Measurements from ENCODE around the gene HK1.
"Not testable (repeated sequence)": the region's sequence is repeated elsewhere in the genome, so short reads cannot be mapped to it uniquely, and the experiment has no call there.

Gene HK1

DNA sequence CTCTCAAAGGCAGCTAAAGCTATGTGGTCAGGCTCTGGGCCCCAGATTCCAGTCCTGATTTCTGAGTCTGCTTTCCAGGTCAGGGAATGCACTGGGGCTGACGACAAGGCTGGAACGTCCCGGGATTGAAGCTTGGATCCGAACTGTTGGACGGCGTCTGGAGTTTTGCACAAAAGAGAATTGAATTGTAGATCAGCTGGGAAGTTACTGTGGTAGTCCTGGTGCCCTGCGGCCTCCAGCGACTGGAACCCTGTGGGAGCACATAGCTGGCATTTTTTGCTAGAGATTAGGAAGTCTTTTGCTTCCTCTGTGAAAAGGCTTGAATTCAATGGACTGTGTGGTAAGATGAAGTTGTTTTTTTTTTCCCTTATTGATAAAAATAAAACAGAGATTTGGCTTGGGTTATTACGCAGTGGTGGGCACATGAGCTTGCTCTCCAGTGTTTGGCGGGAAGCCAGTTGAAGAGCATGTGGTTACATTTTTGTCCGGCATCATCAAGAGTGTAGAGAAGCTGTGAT is at the start of gene HK1:
Gene HK1 (plus strand): TSS at position 51 of the 518 bp plus-strand sequence.
- DNase-seq, result no peak

DNA sequence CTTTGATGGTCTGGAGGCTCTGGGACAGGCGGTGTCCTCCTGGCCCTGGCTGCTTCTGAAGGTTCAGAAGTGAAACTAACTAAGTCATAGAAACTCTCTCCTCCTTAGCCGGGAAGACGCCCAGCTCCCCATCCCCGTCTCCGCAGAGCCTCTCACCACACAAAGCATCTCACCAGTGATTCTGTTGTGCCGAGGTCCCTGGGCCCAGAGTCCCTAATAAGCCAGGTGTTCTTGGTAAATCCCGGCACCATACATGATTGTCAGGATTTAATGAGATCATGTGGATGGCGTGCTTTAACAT is 48.7 kb upstream of the HK1 start:
- no peak for DNase-seq

- no peak for DNase-seq
Measured at GRCh38 chr10:69230128-69230527, 48.2 kb upstream of the HK1 start.

DNA sequence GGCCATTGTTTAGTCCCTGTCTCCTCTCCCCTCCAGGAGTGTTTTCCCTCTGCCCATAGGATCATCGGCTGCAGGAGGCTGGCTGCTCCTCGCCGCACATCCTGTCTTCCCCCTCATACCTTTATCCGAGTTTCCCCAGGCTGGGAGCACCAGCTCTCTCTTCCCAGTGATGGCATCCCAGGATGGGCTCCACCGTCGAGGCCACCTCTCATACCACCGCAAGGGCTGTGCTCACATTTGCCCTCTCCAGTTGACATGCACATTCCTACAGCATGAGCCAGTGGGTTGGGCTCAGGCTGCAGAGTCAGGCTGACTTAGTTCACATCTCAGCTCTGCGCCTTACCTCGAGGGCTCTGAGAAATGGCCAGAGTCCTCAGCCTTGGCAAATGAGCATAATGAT is 46.0 kb upstream of the HK1 start:
- no peak for DNase-seq

- no peak for DNase-seq
Measured at GRCh38 chr10:69232736-69233480, 45.4 kb upstream of the HK1 start.

GRCh38 chr10:69234447-69234846 is 43.8 kb upstream of the HK1 start:
- DNase-seq, result no peak

- peak; percentile 88 for DNase-seq
Measured at GRCh38 chr10:69237528-69238159, 40.7 kb upstream of the HK1 start.

GRCh38 chr10:69239136-69239535 is 39.2 kb upstream of the HK1 start:
- no peak for DNase-seq

GRCh38 chr10:69239816-69240434 is 38.4 kb upstream of the HK1 start:
- DNase-seq, result no peak

- DNase-seq, result no peak
Measured at GRCh38 chr10:69240455-69240854, 37.8 kb upstream of the HK1 start.

- DNase-seq, result no peak
Measured at GRCh38 chr10:69241575-69241974, 36.7 kb upstream of the HK1 start.

DNA sequence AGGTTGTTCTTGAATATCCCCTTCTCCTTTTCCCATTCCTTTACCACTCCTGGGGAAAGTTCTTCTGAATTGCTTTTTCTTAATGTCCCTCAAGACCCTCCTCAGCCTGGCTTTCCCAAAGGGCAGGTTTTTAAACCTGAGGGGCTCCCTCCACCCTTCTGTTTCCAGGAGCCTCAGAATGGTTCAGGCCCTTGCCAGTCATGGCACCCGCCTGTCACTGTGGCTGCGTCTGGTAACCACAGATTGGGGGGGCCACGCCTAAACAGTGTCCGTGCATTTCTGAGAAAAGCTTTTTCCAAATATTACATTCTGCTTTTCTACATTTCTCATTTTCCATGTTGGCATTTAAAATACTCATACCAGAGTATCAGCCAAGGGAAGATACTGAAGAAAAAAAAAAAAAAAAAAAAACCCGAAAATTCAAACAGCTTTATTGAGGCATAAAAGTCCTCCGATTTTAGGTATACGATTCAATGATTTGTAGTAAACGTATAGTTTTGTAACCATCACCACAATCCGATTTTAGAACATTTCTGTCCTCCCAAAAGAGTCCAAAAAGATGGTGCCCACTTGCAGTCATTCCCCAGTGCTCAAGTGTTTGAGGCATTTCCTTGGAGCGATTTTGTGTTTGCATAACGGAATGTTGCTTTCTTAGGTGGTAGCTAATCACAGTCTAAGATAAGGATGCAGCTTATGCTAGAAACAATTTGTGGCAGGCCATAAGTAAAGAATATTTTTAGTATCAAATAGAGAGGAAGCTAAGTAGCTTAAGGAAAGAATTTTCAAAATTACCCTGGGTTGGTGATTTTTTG is 36.0 kb upstream of the HK1 start:
- no peak for DNase-seq

DNA sequence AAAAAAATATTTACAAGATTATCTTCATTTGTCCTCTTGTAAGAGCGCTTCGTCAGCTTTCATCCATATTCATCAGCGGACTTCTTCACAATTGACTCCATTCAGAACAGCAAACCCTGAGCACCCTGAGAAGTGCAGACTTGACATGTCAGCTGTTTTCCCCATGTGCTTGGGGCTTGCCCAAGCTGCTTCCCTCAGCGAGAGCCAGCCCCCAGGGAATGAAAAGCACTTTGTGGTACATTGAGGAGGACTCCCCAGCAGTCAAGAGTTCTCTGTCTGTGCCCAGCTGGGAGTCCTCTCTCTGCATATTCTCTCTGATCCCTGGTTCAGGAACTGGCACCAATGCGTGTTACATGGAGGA is 35.5 kb upstream of the HK1 start:
- DNase-seq, result no peak

GRCh38 chr10:69243817-69244216 is 34.5 kb upstream of the HK1 start:
- DNase-seq, result no peak

DNA sequence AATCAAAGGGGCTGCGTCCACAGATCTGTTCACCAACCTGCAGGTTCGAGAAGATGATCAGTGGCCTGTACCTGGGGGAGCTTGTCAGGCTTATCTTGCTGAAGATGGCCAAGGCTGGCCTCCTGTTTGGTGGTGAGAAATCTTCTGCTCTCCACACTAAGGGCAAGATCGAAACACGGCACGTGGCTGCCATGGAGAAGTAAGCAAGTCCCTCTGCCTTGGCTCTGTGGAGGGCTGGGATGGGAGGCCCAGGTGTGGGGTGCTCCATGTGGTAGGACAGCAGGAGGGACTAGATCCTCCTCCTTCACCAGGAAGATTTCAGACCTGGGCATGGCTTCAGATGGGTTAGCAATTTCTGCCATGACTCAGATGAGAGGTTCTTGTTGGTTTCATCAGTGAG is 32.3 kb upstream of the HK1 start:
- DNase-seq, result no peak

DNA sequence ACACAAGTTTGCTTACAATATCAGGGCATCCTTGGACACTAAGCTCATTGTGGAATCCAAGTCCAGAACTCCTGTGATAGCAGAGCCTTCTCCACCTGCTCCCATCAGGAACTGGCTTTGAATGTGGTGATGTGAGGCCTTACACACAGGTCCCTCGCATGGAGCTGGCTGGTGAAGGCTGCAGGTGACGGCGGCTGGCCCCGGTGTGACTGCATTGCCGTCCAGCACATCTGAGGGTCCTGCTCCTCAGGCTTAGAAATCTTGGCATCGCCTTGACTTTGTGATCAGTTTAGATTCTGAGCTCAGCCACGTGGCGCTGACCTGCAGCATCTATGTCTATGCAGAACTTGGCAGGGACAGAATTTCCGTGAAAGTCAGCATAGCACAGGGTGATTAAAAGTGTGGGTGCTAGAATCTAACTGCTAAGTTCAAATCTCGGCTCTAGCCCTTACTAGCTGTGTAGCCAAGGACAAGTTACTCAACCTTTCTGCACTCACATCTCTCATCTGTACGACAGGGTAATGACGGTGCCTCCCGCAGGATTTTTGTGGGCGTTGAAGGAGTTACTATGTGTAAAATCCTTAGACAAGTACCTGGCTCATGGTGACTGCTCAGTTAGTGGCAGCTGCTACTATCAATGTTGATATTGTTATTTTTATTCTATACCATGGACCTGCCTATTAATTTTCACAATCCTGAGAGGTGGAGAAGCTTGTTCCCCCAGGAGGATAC is 31.5 kb upstream of the HK1 start:
- no peak for DNase-seq

GRCh38 chr10:69247313-69247710 is 31.0 kb upstream of the HK1 start:
- no peak for DNase-seq

DNA sequence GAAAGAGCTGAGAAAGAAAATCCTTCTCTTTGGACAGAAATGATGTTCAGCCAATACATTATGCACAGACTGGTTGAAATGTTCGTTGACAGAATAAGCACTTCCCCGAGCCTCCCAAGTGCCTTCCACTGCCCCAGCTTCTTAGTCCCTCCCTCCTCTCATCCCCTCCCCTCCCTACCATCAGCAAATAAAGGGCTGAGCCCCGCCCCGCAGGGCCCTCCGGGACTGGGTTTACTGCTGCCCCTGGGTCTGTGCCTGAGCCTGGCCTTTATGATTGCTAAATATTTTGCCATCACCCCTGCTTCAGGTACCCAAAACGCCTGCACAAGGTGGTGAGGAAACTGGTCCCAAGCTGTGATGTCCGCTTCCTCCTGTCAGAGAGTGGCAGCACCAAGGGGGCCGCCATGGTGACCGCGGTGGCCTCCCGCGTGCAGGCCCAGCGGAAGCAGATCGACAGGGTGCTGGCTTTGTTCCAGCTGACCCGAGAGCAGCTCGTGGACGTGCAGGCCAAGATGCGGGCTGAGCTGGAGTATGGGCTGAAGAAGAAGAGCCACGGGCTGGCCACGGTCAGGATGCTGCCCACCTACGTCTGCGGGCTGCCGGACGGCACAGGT is 30.1 kb upstream of the HK1 start:
- DNase-seq, result no peak

GRCh38 chr10:69250041-69250440 is 28.3 kb upstream of the HK1 start:
- no peak for DNase-seq

- DNase-seq, result not testable (repeated sequence)
Measured at GRCh38 chr10:69251417-69251816, 26.9 kb upstream of the HK1 start.

- DNase-seq, result no peak
Measured at GRCh38 chr10:69253171-69253570, 25.1 kb upstream of the HK1 start.

DNA sequence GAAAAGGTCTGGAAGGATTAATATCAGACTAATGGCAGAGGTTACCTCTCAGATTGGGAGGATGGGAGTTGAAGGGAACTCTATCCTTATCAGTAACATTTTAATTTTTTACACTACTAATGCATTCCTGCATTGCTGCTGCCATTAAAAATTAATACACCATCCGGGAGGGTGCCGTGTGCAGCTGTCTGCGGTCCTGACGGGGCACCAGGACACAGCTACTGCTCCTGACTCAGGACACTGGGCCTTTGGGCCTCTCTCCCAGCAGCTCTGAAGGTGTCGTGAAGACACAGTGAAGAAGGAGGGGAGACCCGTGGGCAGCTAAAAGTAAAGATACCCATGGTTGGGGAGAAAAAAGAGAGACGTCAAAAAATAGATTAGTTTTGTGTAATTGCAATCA is 23.4 kb upstream of the HK1 start:
- DNase-seq, result no peak

Data from activated CD4-positive, alpha-beta T cell treated with anti-CD3 and anti-CD28 coated beads, Interleukin-10, Interleukin-2, amounts not matched to agents 100 ng/mL and 50 ng/mL, durations not matched to agents 16 hours and 8 hours (primary cell).